CD14-positive monocyte (primary cell): ENCODE data around the gene ANTKMT. TPM values are rescaled to one million over a fixed set of nuclear protein-coding genes. Genes with fewer than 3 reads are reported as not detected.
A peak's percentile ranks its signal among the peaks of the same experiment; 100 is the strongest.
"Not testable (repeated sequence)": the region's sequence is repeated elsewhere in the genome, so short reads cannot be mapped to it uniquely, and the experiment has no call there.

ENCODE experiments used
- DNase-seq, 3 donors: peaks; one replicate each; pipeline ENCODE4 v3.0.0-alpha.2; 2011 to 2022
- H2AFZ ChIP-seq: 2 replicates; pipeline ENCODE4 v1.6.0; 2012; ENCODE audit warnings: mild to moderate bottlenecking, low read depth, low read length, inconsistent platforms; ENCODE audit not compliant: insufficient read depth, poor library complexity, severe bottlenecking
- H3K27ac ChIP-seq, 2 donors: 1 replicate in 1 of 2; 2 replicates in 1 of 2; pipeline ENCODE4 v1.5.1; 2012 to 2013; ENCODE audit warnings: low read length in 2 of 2, control low read depth in 1 of 2, inconsistent platforms in 1 of 2, low read depth in 1 of 2, mild to moderate bottlenecking in 1 of 2
- H3K27me3 ChIP-seq, 2 donors: one replicate each; pipeline versions ENCODE4 v1.6.0 to v1.6.1; 2011 to 2013; ENCODE audit warnings: low read length in 2 of 2; ENCODE audit not compliant: control insufficient read depth in 2 of 2, insufficient read depth in 2 of 2
- H3K36me3 ChIP-seq, 2 donors: replicated peaks in 1 of 2; 1 replicate in 1 of 2; 2 replicates in 1 of 2; pipeline versions ENCODE4 v1.5.1 to v1.6.1; 2012 to 2013; ENCODE audit warnings: low read length in 2 of 2, control low read depth in 1 of 2, inconsistent platforms in 1 of 2, mild to moderate bottlenecking in 1 of 2; ENCODE audit not compliant: insufficient read depth in 2 of 2, control insufficient read depth in 1 of 2
- H3K4me1 ChIP-seq, 2 donors: 1 replicate in 1 of 2; 2 replicates in 1 of 2; pipeline versions ENCODE4 v1.5.1 to v1.6.1; 2012 to 2013; ENCODE audit warnings: low read length in 2 of 2, control low read depth in 1 of 2, inconsistent platforms in 1 of 2, mild to moderate bottlenecking in 1 of 2, moderate library complexity in 1 of 2; ENCODE audit not compliant: insufficient read depth in 2 of 2, control insufficient read depth in 1 of 2
- H3K4me2 ChIP-seq: replicated peaks from 2 replicates; pipeline ENCODE3; 2012; ENCODE audit warnings: low read length, moderate library complexity, mild to moderate bottlenecking; ENCODE audit not compliant: poor library complexity, severe bottlenecking; ENCODE audit errors: extremely low read depth
- H3K4me3 ChIP-seq, 3 experiments: fragments of 200-600 bp in 1 of 3; sonication (generic) in 1 of 3; replicated peaks in 1 of 3; 1 replicate in 2 of 3; 2 replicates in 1 of 3; pipeline ENCODE4 v1.5.1; 2011 to 2013; ENCODE audit warnings: low read length in 3 of 3, mild to moderate bottlenecking in 3 of 3, control low read depth in 2 of 3, low read depth in 2 of 3, inconsistent platforms in 1 of 3, moderate library complexity in 1 of 3
- H3K79me2 ChIP-seq: 2 replicates; pipeline ENCODE4 v1.6.0; 2012; ENCODE audit warnings: mild to moderate bottlenecking, control low read depth, inconsistent platforms, low read length, moderate library complexity; ENCODE audit not compliant: insufficient read depth
- H3K9ac ChIP-seq: 2 replicates; pipeline ENCODE4 v1.6.0; 2017; ENCODE audit warnings: low read length, mild to moderate bottlenecking; ENCODE audit not compliant: insufficient read depth, poor library complexity, severe bottlenecking
- H3K9me3 ChIP-seq, 2 donors: replicated peaks in 1 of 2; 1 replicate in 1 of 2; 2 replicates in 1 of 2; pipeline versions ENCODE4 v1.5.1 to v1.6.1; 2012 to 2013; ENCODE audit warnings: low read length in 2 of 2, control low read depth in 1 of 2; ENCODE audit not compliant: control insufficient read depth in 1 of 2, insufficient read depth in 1 of 2
- H4K20me1 ChIP-seq: 2 replicates; pipeline ENCODE4 v1.6.0; 2012; ENCODE audit warnings: mild to moderate bottlenecking, low read length, control low read depth, moderate library complexity; ENCODE audit not compliant: insufficient read depth
- H3K27ac Mint-ChIP-seq, 7 donors: one replicate each; pipeline ENCODE4 v1.8.0; 2020; ENCODE audit warnings: mild to moderate bottlenecking in 7 of 7, mixed read lengths in 7 of 7, moderate library complexity in 6 of 7, inconsistent platforms in 2 of 7
- H3K27me3 Mint-ChIP-seq, 3 donors: one replicate each; pipeline ENCODE4 v1.8.0; 2021 to 2022; ENCODE audit warnings: low read depth in 3 of 3, mild to moderate bottlenecking in 3 of 3, mixed read lengths in 3 of 3, moderate library complexity in 3 of 3, inconsistent platforms in 1 of 3
- H3K36me3 Mint-ChIP-seq, 2 donors: one replicate each; pipeline ENCODE4 v1.8.0; 2020; ENCODE audit warnings: mixed read lengths in 2 of 2, inconsistent platforms in 1 of 2, mild to moderate bottlenecking in 1 of 2
- H3K4me1 Mint-ChIP-seq: one replicate; pipeline ENCODE4 v1.8.0; 2020; ENCODE audit warnings: mild to moderate bottlenecking, mixed read lengths
- H3K4me3 Mint-ChIP-seq, 2 donors: one replicate each; pipeline ENCODE4 v1.8.0; 2020; ENCODE audit warnings: mild to moderate bottlenecking in 2 of 2, mixed read lengths in 2 of 2, moderate library complexity in 1 of 2
- H3K9me3 Mint-ChIP-seq, 7 donors: one replicate each; pipeline ENCODE4 v1.8.0; 2020 to 2022; ENCODE audit warnings: mixed read lengths in 7 of 7, mild to moderate bottlenecking in 6 of 7, moderate library complexity in 6 of 7, inconsistent platforms in 2 of 7
- WGBS: methylation state at CpG from one replicate; pipeline ENCODE4 v1.1.5; 2013; ENCODE audit warnings: missing lambda C conversion rate; ENCODE audit not compliant: insufficient coverage; 5-methylcytosine and 5-hydroxymethylcytosine counted together
- intact Hi-C, 2 donors: fragments of 100-400 bp; cut with micrococcal nuclease; formaldehyde crosslinking; loops; one replicate each; pipeline versions ENCODE4 v1.15.0 to v1.15.1; 2023
- polyA plus RNA-seq, 3 donors: library from polyadenylated mRNA; depleted of rRNA in 1 of 3; unstranded in 2 of 3; stranded (reverse) in 1 of 3; fragments of 300-500 nt in 2 of 3; fragments of >200 nt in 1 of 3; fragmentation: Illumina TruSeq in 2 of 3; gene quantifications; 1 replicate in 2 of 3; 2 replicates in 1 of 3; pipeline ENCODE4 v1.2.3, GENCODE V29; 2012 to 2021
- TF ChIP-seq, protein P1 (sequence below): fragments of 200-600 bp; IDR thresholded peaks from one replicate; pipeline ENCODE4 v1.8.0; 2022; ENCODE audit warnings: antibody characterized with exemption, mild to moderate bottlenecking

ANTKMT gene
- polyA plus RNA-seq, 3 donors, result 21.5 to 56.3 (median 34.4) TPM

DNA sequence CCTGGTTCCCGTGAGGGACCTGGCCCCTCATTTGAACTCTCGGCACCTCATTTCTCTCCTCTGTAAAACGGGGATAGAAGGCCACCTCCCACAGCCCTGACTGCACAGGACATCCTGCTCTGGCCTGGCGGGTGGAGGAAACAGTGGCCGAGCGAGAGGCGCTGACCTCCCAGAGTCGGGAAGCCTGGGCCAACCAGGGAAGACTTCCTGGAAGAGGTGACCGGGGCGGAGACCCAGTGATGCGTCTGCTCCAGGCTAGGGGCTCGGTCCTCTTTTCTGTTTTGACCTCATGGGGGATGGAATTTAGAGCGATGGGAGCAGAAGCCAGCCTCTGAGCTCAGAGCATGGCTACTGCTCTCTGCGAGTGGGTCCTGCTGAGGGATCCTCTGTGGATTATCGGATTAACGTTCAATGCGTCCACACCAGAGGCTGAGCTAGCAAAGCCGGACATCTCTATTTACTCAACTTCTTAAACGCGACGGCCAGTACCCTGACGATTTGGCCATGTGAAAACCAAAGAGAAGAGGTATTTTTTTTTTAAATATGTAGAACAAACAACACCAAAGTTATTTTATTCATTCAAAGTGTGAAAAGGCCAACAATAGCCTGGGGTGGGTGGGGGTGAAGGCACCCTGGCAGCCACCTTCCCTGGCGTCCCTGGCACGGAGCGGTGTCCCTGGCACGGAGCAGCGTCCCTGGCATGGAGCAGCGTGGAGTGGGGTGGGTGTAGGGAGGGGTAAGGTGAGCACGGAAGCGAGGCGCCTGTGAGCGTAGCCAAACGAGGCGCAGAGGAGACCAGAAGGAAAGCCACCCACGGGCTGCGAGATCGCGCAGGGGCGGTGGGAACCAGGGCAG is 30.4 kb downstream of the ANTKMT start:
- 90% methylated on average over 29 of the region's 39 CpGs for WGBS
- peaks cover 0 to 3% (median 2%) of the 10 kb centered on the region in 7 donors for H3K9me3 Mint-ChIP-seq
- Histone ChIP-seq H2AFZ (no peak overlapping the region), H3K9me3 (no peaks in the 10 kb centered on the region), H4K20me1 (no peaks in the 10 kb centered on the region), H3K4me1 (peaks cover 17 to 24% of the 10 kb centered on the region in 2 donors), H3K27me3 (no peaks in the 10 kb centered on the region), H3K4me3 (no peak overlapping the region), H3K4me2 (no peak overlapping the region), H3K36me3 (no peaks in the 10 kb centered on the region), H3K79me2 (no peaks in the 10 kb centered on the region), H3K27ac (no peak overlapping the region), H3K9ac (no peak overlapping the region)
- intact Hi-C loops, result no loop called here
- H3K4me1 Mint-ChIP-seq, result peaks cover 18% of the 10 kb centered on the region
- peak overlapping the region in 1 of 7 donors; percentile 63 for H3K27ac Mint-ChIP-seq
- TF ChIP-seq, protein P1, sequence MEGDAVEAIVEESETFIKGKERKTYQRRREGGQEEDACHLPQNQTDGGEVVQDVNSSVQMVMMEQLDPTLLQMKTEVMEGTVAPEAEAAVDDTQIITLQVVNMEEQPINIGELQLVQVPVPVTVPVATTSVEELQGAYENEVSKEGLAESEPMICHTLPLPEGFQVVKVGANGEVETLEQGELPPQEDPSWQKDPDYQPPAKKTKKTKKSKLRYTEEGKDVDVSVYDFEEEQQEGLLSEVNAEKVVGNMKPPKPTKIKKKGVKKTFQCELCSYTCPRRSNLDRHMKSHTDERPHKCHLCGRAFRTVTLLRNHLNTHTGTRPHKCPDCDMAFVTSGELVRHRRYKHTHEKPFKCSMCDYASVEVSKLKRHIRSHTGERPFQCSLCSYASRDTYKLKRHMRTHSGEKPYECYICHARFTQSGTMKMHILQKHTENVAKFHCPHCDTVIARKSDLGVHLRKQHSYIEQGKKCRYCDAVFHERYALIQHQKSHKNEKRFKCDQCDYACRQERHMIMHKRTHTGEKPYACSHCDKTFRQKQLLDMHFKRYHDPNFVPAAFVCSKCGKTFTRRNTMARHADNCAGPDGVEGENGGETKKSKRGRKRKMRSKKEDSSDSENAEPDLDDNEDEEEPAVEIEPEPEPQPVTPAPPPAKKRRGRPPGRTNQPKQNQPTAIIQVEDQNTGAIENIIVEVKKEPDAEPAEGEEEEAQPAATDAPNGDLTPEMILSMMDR, result no peak
- peaks cover 0 to 4% (median 0%) of the 10 kb centered on the region in 3 donors for H3K27me3 Mint-ChIP-seq
- H3K36me3 Mint-ChIP-seq, result peaks cover 0 to under 1% of the 10 kb centered on the region in 2 donors
- no peak for DNase-seq
- no peak overlapping the region for H3K4me3 Mint-ChIP-seq

DNA sequence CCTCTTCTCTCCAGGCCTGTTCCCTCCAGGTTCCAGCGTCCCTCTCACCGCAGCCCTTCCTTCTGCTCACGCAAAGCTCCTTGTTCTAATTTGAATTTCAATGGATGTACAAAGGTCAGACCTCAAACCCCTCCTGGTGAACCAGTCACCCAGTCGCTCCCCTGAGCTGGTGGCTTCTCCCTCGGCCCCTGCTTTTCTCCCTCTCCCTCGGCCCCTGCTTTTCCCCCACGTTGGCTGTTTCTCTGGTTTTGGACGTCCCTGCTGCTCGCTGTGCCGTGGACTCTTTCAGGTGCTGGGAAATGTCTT is 31.0 kb downstream of the ANTKMT start:
- Histone ChIP-seq H3K4me3 (no peak overlapping the region), H3K27ac (no peak overlapping the region), H3K9ac (no peak overlapping the region), H2AFZ (no peak overlapping the region), H3K4me2 (no peak overlapping the region), H3K4me1 (peaks cover 20 to 28% of the 10 kb centered on the region in 2 donors), H3K9me3 (no peaks in the 10 kb centered on the region), H3K36me3 (no peaks in the 10 kb centered on the region), H3K79me2 (no peaks in the 10 kb centered on the region), H3K27me3 (no peaks in the 10 kb centered on the region), H4K20me1 (no peaks in the 10 kb centered on the region)
- Mint-ChIP-seq H3K27ac (no peak overlapping the region), H3K9me3 (peaks cover 0 to 5% (median 3%) of the 10 kb centered on the region in 7 donors), H3K4me1 (peaks cover 23% of the 10 kb centered on the region), H3K4me3 (no peak overlapping the region), H3K36me3 (peaks cover 0 to 2% of the 10 kb centered on the region in 2 donors), H3K27me3 (peaks cover 0 to 4% (median 0%) of the 10 kb centered on the region in 3 donors)
- intact Hi-C loops, result no loop called here
- no peak for DNase-seq
- TF ChIP-seq, protein P1, result no peak
- 73% methylated on average over 3 of the region's 10 CpGs for WGBS

DNA sequence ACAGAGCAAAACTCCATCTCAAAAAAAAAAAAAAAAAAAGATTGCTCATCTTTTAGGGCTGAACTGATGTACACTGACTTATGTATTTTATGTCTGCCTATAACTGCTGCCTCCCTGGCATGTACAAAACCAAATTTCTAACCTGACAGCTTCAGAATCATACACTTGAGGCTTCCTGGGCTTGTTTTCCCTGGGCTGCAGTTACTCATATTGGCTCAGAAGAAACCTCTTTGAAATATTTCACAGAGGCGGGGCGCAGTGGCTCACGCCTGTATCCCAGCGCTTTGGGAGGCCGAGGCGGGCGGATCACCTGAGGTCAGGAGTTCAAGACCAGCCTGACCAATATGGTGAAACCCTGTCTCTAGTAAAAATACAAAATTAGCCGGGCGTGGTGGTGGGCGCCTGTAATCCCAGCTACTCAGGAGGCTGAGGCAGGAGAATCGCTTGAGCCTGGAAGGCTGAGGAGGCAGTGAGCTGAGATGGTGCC is 33.2 kb downstream of the ANTKMT start:
- H3K4me1 ChIP-seq, result peaks cover 33 to 41% of the 10 kb centered on the region in 2 donors
- peak overlapping the region; percentile 70 for H3K4me2 ChIP-seq
- intact Hi-C loops, H3K27me3 ChIP-seq, H3K27me3 Mint-ChIP-seq, H3K79me2 ChIP-seq, H2AFZ ChIP-seq, H3K36me3 ChIP-seq, H3K9ac ChIP-seq, H3K9me3 Mint-ChIP-seq, H4K20me1 ChIP-seq, H3K36me3 Mint-ChIP-seq, H3K9me3 ChIP-seq, DNase-seq: not testable (repeated sequence)
- Mint-ChIP-seq H3K27ac (peak overlapping the region in 6 of 7 donors; percentile 56 to 77 (median 64)), H3K4me3 (peak overlapping the region in 1 of 2 donors; percentile 21), H3K4me1 (peaks cover 35% of the 10 kb centered on the region)
- WGBS, result 93% methylated on average over 6 of the region's 11 CpGs
- peak overlapping the region in 1 of 3 experiments; percentile 68 for H3K4me3 ChIP-seq
- peak overlapping the region; percentile 9 to 49 for H3K27ac ChIP-seq
